ENCODE results near the gene TTC21A.
A peak's percentile ranks its signal among the peaks of the same experiment; 100 is the strongest.

Gene TTC21A

DNA sequence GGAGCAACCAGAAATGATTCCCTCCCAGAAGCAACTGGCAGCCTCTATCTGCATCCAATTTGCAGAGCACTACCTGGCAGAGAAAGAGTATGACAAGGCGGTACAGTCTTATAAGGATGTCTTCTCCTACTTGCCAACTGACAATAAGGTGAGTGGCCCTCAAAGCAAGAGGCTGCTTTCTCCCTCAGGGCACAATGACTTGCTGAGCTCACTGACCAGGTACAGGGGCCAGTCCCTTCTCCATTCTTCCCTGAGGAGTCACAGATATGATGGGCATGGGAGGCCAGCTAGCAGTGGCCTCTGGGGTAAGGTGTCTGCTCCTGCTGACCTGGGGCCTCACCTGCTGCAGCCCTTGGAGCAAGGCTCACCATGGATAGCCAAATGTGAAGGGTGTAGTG is 25.6 kb downstream of the TTC21A start:
- Mint-ChIP-seq H3K4me3 (no peak overlapping the region), H3K27me3 (no peaks in the 10 kb centered on the region), H3K27ac (no peak overlapping the region), H3K9me3 (no peaks in the 10 kb centered on the region), H3K36me3 (ENCODE audit: low read depth) (peaks cover 9% of the 10 kb centered on the region), H3K4me1 (ENCODE audit: low read depth) (peaks cover 6% of the 10 kb centered on the region)
- no peak for DNase-seq

GRCh38 chr3:39133822-39134221 is 26.3 kb downstream of the TTC21A start:
- no peaks in the 10 kb centered on the region for H3K9me3 Mint-ChIP-seq
- no peak overlapping the region for H3K4me3 Mint-ChIP-seq
- peaks cover 7% of the 10 kb centered on the region for H3K4me1 Mint-ChIP-seq (ENCODE audit: low read depth)
- H3K27me3 Mint-ChIP-seq: no peaks in the 10 kb centered on the region
- no peak overlapping the region for H3K27ac Mint-ChIP-seq
- peaks cover 16% of the 10 kb centered on the region for H3K36me3 Mint-ChIP-seq (ENCODE audit: low read depth)
- no peak for DNase-seq

DNA sequence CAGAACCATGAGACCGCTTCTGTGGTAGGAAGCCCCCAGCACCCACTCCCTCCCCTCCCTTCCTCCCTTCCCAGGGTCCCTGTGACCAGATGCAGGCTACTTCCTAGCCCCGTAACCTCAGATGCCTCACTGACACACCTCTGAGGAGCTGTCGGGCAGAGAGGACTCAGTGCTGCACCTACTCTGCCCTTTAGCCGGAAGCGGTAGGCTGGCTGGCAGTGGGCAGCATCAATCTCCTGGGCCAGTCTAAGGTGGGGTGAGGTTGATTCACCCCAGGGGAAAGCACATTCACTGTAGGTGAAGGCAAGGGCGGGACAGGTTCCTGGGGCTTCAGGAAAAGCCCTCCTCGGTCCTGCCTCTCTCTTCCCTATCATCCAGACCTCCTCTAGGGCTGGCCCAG is 26.8 kb downstream of the TTC21A start:
- Mint-ChIP-seq H3K27ac (no peak overlapping the region), H3K9me3 (no peaks in the 10 kb centered on the region), H3K27me3 (no peaks in the 10 kb centered on the region), H3K4me1 (ENCODE audit: low read depth) (peaks cover 12% of the 10 kb centered on the region), H3K36me3 (ENCODE audit: low read depth) (peaks cover 20% of the 10 kb centered on the region), H3K4me3 (no peak overlapping the region)
- DNase-seq: no peak

GRCh38 chr3:39135170-39135805 is 27.8 kb downstream of the TTC21A start:
- peaks cover 29% of the 10 kb centered on the region for H3K36me3 Mint-ChIP-seq (ENCODE audit: low read depth)
- peaks cover 22% of the 10 kb centered on the region for H3K4me1 Mint-ChIP-seq (ENCODE audit: low read depth)
- H3K9me3 Mint-ChIP-seq: no peaks in the 10 kb centered on the region
- H3K27ac Mint-ChIP-seq: no peak overlapping the region
- no peak for DNase-seq
- H3K4me3 Mint-ChIP-seq: no peak overlapping the region
- no peaks in the 10 kb centered on the region for H3K27me3 Mint-ChIP-seq

GRCh38 chr3:39136533-39137434 is 29.3 kb downstream of the TTC21A start:
- peaks cover 44% of the 10 kb centered on the region for H3K36me3 Mint-ChIP-seq (ENCODE audit: low read depth)
- peaks cover 35% of the 10 kb centered on the region for H3K4me1 Mint-ChIP-seq (ENCODE audit: low read depth)
- no peak for DNase-seq
- no peak overlapping the region for H3K27ac Mint-ChIP-seq
- no peaks in the 10 kb centered on the region for H3K9me3 Mint-ChIP-seq
- H3K4me3 Mint-ChIP-seq: no peak overlapping the region
- H3K27me3 Mint-ChIP-seq: no peaks in the 10 kb centered on the region

DNA sequence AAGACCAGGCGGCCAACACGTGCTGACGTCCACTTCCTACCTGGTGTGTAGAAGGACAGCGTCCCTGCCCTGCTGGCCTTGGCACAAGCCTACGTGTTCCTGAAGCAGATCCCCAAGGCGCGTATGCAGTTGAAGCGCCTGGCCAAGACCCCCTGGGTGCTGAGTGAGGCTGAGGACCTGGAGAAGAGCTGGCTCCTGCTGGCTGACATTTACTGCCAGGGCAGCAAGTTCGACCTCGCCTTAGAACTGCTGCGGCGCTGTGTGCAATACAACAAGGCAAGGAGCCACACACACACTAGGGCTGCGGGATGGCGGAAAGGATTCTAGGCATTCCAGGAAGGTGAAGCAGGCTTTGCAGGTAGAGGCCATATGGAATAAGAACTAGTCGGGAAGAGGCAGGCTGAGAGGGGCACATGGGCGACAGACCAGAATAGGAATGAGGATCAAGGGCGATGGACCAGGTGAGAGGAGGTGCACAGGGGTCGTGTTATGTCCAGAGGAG is 30.0 kb downstream of the TTC21A start:
- Mint-ChIP-seq H3K36me3 (ENCODE audit: low read depth) (peaks cover 51% of the 10 kb centered on the region), H3K27me3 (no peaks in the 10 kb centered on the region), H3K27ac (peak overlapping the region; percentile 19), H3K4me1 (ENCODE audit: low read depth) (peaks cover 40% of the 10 kb centered on the region), H3K4me3 (no peak overlapping the region), H3K9me3 (no peaks in the 10 kb centered on the region)
- no peak for DNase-seq

DNA sequence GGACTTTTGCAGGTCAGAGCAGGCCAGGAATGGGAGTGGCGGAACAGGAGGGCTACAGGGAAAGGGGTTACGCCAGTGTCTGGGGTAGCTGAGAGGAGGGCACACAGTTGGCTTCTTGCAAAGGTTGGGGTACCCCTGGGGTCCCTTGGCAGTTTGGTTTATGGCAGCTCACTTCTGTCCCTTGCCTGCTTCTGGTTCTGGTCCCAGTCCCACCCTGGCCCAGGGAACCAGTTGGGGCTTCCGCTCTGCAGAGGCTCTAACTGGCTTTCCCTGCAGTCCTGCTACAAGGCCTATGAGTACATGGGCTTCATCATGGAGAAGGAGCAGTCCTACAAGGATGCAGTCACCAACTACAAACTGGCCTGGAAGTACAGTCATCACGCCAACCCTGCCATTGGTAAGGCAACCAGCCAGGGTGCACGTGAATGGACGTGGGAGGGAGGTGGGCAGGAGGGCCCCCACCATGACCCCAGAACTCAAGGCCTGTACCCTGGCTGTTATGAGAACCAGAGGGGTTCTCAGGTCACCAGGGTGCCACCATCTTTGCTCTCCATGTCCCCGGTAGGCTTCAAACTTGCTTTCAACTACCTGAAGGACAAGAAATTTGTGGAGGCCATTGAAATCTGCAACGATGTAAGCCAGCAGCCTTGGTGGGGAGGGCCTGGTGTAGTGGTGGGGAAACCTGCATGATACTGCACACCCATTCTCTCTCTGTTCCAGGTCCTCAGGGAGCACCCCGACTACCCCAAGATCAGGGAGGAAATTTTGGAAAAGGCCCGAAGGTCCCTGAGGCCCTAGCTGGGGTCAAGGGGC is 30.7 kb downstream of the TTC21A start:
- peak overlapping the region; percentile 79 for H3K27ac Mint-ChIP-seq
- DNase-seq: no peak
- H3K36me3 Mint-ChIP-seq (ENCODE audit: low read depth): peaks cover 59% of the 10 kb centered on the region
- no peaks in the 10 kb centered on the region for H3K9me3 Mint-ChIP-seq
- no peak overlapping the region for H3K4me3 Mint-ChIP-seq
- H3K27me3 Mint-ChIP-seq: no peaks in the 10 kb centered on the region
- H3K4me1 Mint-ChIP-seq (ENCODE audit: low read depth): peaks cover 47% of the 10 kb centered on the region

- Mint-ChIP-seq H3K27ac (peak overlapping the region; percentile 79), H3K4me1 (ENCODE audit: low read depth) (peaks cover 51% of the 10 kb centered on the region), H3K4me3 (no peak overlapping the region), H3K9me3 (no peaks in the 10 kb centered on the region), H3K27me3 (no peaks in the 10 kb centered on the region), H3K36me3 (ENCODE audit: low read depth) (peaks cover 66% of the 10 kb centered on the region)
- no peak for DNase-seq
Observed at GRCh38 chr3:39138804-39139415, 31.4 kb downstream of the TTC21A start.

DNA sequence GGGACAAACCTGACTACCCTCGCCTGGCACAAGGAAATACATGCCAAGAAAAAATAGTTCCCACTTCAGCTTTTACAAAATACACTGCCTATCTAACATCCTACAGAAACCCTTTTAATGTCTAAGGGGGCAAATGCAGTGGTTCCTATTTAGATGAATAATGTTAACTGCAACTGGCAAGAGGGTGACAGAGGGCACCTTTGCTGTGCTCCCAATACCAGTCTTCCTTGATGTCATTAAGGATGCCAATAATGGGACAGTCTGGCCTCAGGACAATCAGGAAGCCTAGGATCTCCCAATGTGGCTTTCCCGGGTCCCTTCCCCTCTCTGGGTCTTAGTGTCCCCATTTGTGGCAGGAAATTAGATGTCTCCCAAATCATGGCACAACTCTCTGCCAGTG is 32.0 kb downstream of the TTC21A start:
- H3K4me1 Mint-ChIP-seq (ENCODE audit: low read depth): peaks cover 56% of the 10 kb centered on the region
- H3K27me3 Mint-ChIP-seq: no peaks in the 10 kb centered on the region
- no peak overlapping the region for H3K4me3 Mint-ChIP-seq
- peak overlapping the region; percentile 71 for H3K27ac Mint-ChIP-seq
- no peaks in the 10 kb centered on the region for H3K9me3 Mint-ChIP-seq
- DNase-seq: no peak
- H3K36me3 Mint-ChIP-seq (ENCODE audit: low read depth): peaks cover 71% of the 10 kb centered on the region

GRCh38 chr3:39140341-39140971 is 33.0 kb downstream of the TTC21A start:
- DNase-seq: no peak
- H3K9me3 Mint-ChIP-seq: no peaks in the 10 kb centered on the region
- no peak overlapping the region for H3K4me3 Mint-ChIP-seq
- no peaks in the 10 kb centered on the region for H3K27me3 Mint-ChIP-seq
- H3K27ac Mint-ChIP-seq: peak overlapping the region; percentile 65
- H3K4me1 Mint-ChIP-seq (ENCODE audit: low read depth): peaks cover 63% of the 10 kb centered on the region
- peaks cover 81% of the 10 kb centered on the region for H3K36me3 Mint-ChIP-seq (ENCODE audit: low read depth)

GRCh38 chr3:39141171-39141995 is 33.9 kb downstream of the TTC21A start:
- no peak for DNase-seq
- Mint-ChIP-seq H3K4me1 (ENCODE audit: low read depth) (peaks cover 71% of the 10 kb centered on the region), H3K27me3 (no peaks in the 10 kb centered on the region), H3K27ac (peak overlapping the region; percentile 65), H3K9me3 (no peaks in the 10 kb centered on the region), H3K4me3 (no peak overlapping the region), H3K36me3 (ENCODE audit: low read depth) (peaks cover 90% of the 10 kb centered on the region)

DNA sequence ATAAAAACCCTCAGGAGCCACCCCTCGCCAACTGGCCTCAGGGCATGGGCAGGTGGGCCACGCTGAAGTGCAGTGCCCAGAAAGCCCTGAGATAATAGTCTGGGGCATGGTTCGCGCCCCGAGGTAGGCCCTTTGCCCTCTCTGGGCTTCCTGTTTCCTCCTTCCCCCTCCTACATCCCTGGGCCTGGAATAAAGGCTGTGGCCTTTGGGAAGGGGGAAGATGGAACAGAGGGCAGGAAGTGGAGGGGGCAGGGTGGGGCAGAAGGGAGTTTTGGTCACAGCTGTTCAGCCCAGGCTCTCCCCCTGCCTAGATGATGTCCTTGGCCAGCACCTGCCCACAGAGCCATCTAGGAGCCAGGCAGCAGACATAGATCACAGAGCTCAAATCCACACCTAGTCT is 34.6 kb downstream of the TTC21A start:
- Mint-ChIP-seq H3K36me3 (ENCODE audit: low read depth) (peaks cover 94% of the 10 kb centered on the region), H3K4me1 (ENCODE audit: low read depth) (peaks cover 77% of the 10 kb centered on the region), H3K27me3 (no peaks in the 10 kb centered on the region), H3K4me3 (no peak overlapping the region), H3K27ac (peak overlapping the region; percentile 44), H3K9me3 (no peaks in the 10 kb centered on the region)
- DNase-seq: no peak

All from activated T-cell treated with anti-CD3 and anti-CD28 coated beads, Interleukin-2, amount 50 U/mL, for 24 hours (primary cell).